Nephron progenitor cell (in vitro differentiated cells): ENCODE results near the gene SPNS1.

Experiments used
- DNase-seq: peaks from one replicate; pipeline ENCODE4 v3.0.0; 2021
- H3K27ac Mint-ChIP-seq: 2 replicates; pipeline ENCODE4 v1.8.0; 2021; ENCODE audit warnings: mild to moderate bottlenecking, moderate library complexity, mixed read lengths
- H3K27me3 Mint-ChIP-seq: 2 replicates; pipeline ENCODE4 v1.8.0; 2021; ENCODE audit warnings: mild to moderate bottlenecking, low read depth, mixed read lengths; ENCODE audit not compliant: poor library complexity
- H3K36me3 Mint-ChIP-seq: 2 replicates; pipeline ENCODE4 v1.8.0; 2021; ENCODE audit warnings: low read depth, mixed read lengths
- H3K4me1 Mint-ChIP-seq: 2 replicates; pipeline ENCODE4 v1.8.0; 2021; ENCODE audit warnings: mixed read lengths
- H3K4me3 Mint-ChIP-seq: 2 replicates; pipeline ENCODE4 v1.8.0; 2021; ENCODE audit warnings: mild to moderate bottlenecking, moderate library complexity, mixed read lengths
- H3K9me3 Mint-ChIP-seq: 2 replicates; pipeline ENCODE4 v1.8.0; 2021; ENCODE audit warnings: mild to moderate bottlenecking, moderate library complexity, mixed read lengths
- TF ChIP-seq, protein P1 (sequence below): fragments of 200-600 bp; sonication (generic); IDR thresholded peaks from 2 replicates; pipeline ENCODE4 v1.5.0; 2021; ENCODE audit warnings: antibody characterized with exemption

SPNS1 gene

DNA sequence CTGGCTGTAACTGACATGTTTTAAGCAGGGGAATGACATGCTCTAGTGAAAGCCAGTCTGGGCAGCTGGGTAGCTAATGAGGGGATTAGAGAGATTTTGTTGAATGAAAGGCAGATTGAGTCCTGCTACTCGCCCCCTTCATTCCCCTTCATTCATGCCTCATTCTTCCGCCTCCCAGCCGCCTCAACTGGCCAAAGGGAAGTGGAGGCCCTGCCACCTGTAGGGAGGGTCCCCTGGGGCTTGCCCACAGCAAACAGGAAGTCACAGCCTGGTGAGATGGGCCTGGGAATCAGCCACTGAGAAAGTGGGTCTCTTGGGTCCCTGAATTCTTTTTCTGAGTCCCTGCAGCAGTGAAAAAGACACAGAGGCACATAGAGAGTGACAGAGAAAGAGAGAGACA lies 43.9 kb upstream of the SPNS1 start:
- Mint-ChIP-seq H3K4me3 (no peak overlapping the region), H3K4me1 (peaks cover 38% of the 10 kb centered on the region), H3K27me3 (peaks cover 8% of the 10 kb centered on the region), H3K36me3 (no peaks in the 10 kb centered on the region), H3K9me3 (no peaks in the 10 kb centered on the region), H3K27ac (peak overlapping the region; percentile 45)
- DNase-seq: no peak
- TF ChIP-seq, protein P1, sequence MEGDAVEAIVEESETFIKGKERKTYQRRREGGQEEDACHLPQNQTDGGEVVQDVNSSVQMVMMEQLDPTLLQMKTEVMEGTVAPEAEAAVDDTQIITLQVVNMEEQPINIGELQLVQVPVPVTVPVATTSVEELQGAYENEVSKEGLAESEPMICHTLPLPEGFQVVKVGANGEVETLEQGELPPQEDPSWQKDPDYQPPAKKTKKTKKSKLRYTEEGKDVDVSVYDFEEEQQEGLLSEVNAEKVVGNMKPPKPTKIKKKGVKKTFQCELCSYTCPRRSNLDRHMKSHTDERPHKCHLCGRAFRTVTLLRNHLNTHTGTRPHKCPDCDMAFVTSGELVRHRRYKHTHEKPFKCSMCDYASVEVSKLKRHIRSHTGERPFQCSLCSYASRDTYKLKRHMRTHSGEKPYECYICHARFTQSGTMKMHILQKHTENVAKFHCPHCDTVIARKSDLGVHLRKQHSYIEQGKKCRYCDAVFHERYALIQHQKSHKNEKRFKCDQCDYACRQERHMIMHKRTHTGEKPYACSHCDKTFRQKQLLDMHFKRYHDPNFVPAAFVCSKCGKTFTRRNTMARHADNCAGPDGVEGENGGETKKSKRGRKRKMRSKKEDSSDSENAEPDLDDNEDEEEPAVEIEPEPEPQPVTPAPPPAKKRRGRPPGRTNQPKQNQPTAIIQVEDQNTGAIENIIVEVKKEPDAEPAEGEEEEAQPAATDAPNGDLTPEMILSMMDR: no peak

DNA sequence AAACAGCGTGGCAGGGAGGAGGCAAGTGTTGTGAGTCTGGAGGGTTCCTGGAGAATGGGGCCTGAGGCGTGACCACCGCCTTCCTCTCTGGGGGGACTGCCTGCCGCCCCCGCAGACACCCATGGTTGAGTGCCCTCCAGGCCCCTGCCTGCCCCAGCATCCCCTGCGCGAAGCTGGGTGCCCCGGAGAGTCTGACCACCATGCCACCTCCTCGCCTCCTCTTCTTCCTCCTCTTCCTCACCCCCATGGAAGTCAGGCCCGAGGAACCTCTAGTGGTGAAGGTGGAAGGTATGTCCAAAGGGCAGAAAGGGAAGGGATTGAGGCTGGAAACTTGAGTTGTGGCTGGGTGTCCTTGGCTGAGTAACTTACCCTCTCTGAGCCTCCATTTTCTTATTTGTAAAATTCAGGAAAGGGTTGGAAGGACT lies 42.8 kb upstream of the SPNS1 start, which contains the start of gene CD19:
TSS of gene CD19 (plus strand) at position 171 of the 425 bp plus-strand sequence. CDS start at position 201, 30 bp downstream.
- Mint-ChIP-seq H3K4me1 (peaks cover 41% of the 10 kb centered on the region), H3K36me3 (no peaks in the 10 kb centered on the region), H3K27me3 (peaks cover 9% of the 10 kb centered on the region), H3K9me3 (peaks cover 4% of the 10 kb centered on the region), H3K27ac (peak within 1 kb of the TSS; percentile 45), H3K4me3 (no peak within 1 kb of the TSS)
- TF ChIP-seq, protein P1: no peak
- no peak for DNase-seq

DNA sequence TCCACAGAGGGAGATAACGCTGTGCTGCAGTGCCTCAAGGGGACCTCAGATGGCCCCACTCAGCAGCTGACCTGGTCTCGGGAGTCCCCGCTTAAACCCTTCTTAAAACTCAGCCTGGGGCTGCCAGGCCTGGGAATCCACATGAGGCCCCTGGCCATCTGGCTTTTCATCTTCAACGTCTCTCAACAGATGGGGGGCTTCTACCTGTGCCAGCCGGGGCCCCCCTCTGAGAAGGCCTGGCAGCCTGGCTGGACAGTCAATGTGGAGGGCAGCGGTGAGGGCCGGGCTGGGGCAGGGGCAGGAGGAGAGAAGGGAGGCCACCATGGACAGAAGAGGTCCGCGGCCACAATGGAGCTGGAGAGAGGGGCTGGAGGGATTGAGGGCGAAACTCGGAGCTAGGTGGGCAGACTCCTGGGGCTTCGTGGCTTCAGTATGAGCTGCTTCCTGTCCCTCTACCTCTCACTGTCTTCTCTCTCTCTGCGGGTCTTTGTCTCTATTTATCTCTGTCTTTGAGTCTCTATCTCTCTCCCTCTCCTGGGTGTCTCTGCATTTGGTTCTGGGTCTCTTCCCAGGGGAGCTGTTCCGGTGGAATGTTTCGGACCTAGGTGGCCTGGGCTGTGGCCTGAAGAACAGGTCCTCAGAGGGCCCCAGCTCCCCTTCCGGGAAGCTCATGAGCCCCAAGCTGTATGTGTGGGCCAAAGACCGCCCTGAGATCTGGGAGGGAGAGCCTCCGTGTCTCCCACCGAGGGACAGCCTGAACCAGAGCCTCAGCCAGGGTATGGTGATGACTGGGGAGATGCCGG lies 42.0 kb upstream of the SPNS1 start:
- H3K27me3 Mint-ChIP-seq: peaks cover 9% of the 10 kb centered on the region
- no peaks in the 10 kb centered on the region for H3K36me3 Mint-ChIP-seq
- DNase-seq: no peak
- H3K4me1 Mint-ChIP-seq: peaks cover 44% of the 10 kb centered on the region
- H3K27ac Mint-ChIP-seq: no peak overlapping the region
- H3K9me3 Mint-ChIP-seq: peaks cover 4% of the 10 kb centered on the region
- H3K4me3 Mint-ChIP-seq: no peak overlapping the region
- TF ChIP-seq, protein P1: no peak

DNA sequence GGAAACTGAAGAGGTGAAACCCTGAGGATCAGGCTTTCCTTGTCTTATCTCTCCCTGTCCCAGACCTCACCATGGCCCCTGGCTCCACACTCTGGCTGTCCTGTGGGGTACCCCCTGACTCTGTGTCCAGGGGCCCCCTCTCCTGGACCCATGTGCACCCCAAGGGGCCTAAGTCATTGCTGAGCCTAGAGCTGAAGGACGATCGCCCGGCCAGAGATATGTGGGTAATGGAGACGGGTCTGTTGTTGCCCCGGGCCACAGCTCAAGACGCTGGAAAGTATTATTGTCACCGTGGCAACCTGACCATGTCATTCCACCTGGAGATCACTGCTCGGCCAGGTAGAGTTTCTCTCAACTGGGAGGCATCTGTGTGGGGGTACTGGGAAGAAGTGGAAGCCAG lies 41.4 kb upstream of the SPNS1 start:
- Mint-ChIP-seq H3K27me3 (peaks cover 15% of the 10 kb centered on the region), H3K36me3 (no peaks in the 10 kb centered on the region), H3K4me1 (peaks cover 44% of the 10 kb centered on the region), H3K9me3 (peaks cover 4% of the 10 kb centered on the region), H3K4me3 (no peak overlapping the region), H3K27ac (no peak overlapping the region)
- TF ChIP-seq, protein P1: no peak
- no peak for DNase-seq

DNA sequence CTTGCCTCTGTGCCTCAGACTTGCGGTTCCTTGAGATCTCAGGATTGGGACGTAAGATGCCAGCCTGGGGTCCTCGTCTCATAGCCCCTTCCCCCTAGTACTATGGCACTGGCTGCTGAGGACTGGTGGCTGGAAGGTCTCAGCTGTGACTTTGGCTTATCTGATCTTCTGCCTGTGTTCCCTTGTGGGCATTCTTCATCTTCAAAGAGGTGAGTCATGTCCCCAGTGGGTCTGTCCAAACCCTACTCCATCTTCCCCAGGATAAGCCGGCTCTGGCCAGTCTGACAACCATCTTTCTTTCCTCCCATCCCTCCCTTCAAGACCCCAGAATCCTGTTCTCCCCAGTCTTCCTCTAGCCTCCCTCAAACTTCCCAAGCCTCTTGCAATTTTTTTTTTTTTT lies 39.2 kb upstream of the SPNS1 start:
- Mint-ChIP-seq H3K36me3 (no peaks in the 10 kb centered on the region), H3K4me3 (no peak overlapping the region), H3K27ac (no peak overlapping the region), H3K9me3 (peaks cover 4% of the 10 kb centered on the region), H3K27me3 (peaks cover 28% of the 10 kb centered on the region), H3K4me1 (peaks cover 44% of the 10 kb centered on the region)
- no peak for DNase-seq
- TF ChIP-seq, protein P1: no peak
